Stimulated activated memory B cell treated with anti-CD40 and anti-IgM and Interleukin-4, amounts not matched to agents 10 μg/mL and 1 μg/mL and 100 μg/mL, for 72 hours (primary cell): ENCODE data around the gene RPRD2.
"Not testable (repeated sequence)": the region's sequence is repeated elsewhere in the genome, so short reads cannot be mapped to it uniquely, and the experiment has no call there.

Source experiments
- ATAC-seq: fragments of 150-1000 bp; cut with Tn5 transposase; 2 replicates; pipeline ENCODE4 v1.10.0; 2021
- H3K27ac Mint-ChIP-seq: one replicate; pipeline ENCODE4 v1.8.0; 2022; ENCODE audit warnings: mild to moderate bottlenecking, mixed read lengths
- H3K27me3 Mint-ChIP-seq: one replicate; pipeline ENCODE4 v1.8.0; 2022; ENCODE audit warnings: mixed read lengths
- H3K36me3 Mint-ChIP-seq: one replicate; pipeline ENCODE4 v1.8.0; 2022; ENCODE audit warnings: mixed read lengths
- H3K4me1 Mint-ChIP-seq: one replicate; pipeline ENCODE4 v1.8.0; 2022; ENCODE audit warnings: mixed read lengths
- H3K4me3 Mint-ChIP-seq: one replicate; pipeline ENCODE4 v1.8.0; 2022; ENCODE audit warnings: mild to moderate bottlenecking, moderate library complexity, mixed read lengths
- H3K9me3 Mint-ChIP-seq: one replicate; pipeline ENCODE4 v1.8.0; 2022; ENCODE audit warnings: mixed read lengths

The RPRD2 gene

GRCh38 chr1:150376110-150376509, 12.2 kb downstream of the RPRD2 start:
- no peaks in the 10 kb centered on the region for H3K27me3 Mint-ChIP-seq
- H3K4me3 Mint-ChIP-seq: no peak overlapping the region
- no peaks in the 10 kb centered on the region for H3K9me3 Mint-ChIP-seq
- peaks cover 7% of the 10 kb centered on the region for H3K36me3 Mint-ChIP-seq
- ATAC-seq: no peak
- peak overlapping the region; percentile 51 for H3K27ac Mint-ChIP-seq
- H3K4me1 Mint-ChIP-seq: peaks cover 70% of the 10 kb centered on the region

DNA sequence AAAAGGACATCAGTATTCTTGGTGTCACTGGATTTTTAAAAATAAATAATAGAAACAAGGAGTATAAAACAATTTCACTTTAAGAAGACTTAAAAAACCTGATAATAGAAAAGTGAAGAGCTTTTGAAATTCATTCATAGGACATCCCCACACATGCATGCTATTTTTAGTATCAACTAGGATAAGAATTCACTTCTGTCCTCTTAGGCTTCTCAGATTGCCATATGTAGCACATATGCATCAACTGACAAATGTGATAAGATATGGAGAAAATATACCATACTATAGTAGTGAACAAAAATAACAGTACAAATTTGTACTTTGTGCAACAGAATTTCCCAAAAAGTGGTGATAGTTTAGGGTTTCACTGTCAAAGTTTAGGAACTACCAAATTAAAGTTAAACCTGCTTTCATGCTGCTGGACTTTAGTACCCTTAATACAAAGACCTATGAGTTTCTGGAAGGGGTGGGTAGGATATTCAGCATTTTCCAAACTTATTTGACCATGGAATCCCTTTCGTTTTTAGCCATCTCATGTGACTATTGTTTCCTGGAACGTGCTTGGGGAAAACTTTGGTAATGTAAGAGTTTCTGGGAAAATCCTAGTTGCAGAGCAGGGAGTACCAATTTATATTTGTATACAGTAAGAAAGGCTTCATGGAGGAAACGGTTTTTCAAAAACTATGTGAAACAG, 19.8 kb downstream of the RPRD2 start:
- peak overlapping the region; percentile 6 for H3K27ac Mint-ChIP-seq
- peaks cover 43% of the 10 kb centered on the region for H3K4me1 Mint-ChIP-seq
- H3K36me3 Mint-ChIP-seq: no peaks in the 10 kb centered on the region
- H3K27me3 Mint-ChIP-seq: no peaks in the 10 kb centered on the region
- H3K9me3 Mint-ChIP-seq: no peaks in the 10 kb centered on the region
- ATAC-seq: no peak
- no peak overlapping the region for H3K4me3 Mint-ChIP-seq

DNA sequence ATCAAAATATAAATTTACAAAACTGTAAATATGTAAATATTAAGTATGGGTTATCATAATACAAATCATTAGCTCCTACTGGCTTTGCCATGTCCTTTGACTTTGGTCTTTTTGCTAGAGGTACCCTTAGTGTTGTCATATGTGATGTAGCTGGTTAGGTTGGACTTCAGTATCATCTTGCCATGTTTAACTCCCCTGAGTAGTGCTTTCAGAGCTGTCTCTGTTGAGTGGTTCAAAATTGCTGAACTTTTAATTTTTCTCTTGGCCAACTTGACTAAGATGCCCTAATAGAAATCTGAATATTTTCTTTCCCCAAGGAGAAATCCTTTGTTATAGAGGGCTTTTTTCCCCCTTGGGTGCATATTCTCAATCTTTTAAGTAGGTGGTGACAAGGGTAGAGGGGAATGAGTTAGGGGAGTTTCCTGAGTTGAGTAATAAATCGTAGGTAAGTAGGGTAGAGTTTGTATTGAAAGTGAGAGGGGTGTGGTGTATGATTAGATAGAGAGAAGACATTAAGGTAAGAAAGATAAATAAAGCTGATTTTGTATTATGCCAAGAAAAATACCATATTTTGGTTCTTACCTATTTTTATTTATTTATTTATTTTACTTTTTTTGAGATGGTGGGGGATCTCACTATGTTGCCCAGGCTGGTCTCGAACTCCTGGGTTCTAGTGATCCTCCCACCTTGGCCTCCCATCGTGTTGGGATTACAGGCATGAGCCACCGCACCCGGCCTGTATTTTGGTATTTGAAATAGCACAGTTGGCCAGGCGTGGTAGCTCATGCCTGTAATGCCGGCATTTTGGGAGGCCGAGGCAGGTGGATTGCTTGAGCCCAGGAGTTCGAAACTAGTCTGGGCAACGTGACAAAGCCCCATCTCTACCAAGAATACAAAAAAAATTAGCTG, 21.8 kb downstream of the RPRD2 start:
- H3K4me1 Mint-ChIP-seq: peaks cover 48% of the 10 kb centered on the region
- H3K27me3 Mint-ChIP-seq: no peaks in the 10 kb centered on the region
- no peak overlapping the region for H3K27ac Mint-ChIP-seq
- H3K9me3 Mint-ChIP-seq: no peaks in the 10 kb centered on the region
- peaks cover 7% of the 10 kb centered on the region for H3K36me3 Mint-ChIP-seq
- no peak overlapping the region for H3K4me3 Mint-ChIP-seq
- ATAC-seq: no peak

- H3K4me3 Mint-ChIP-seq: no peak overlapping the region
- no peaks in the 10 kb centered on the region for H3K9me3 Mint-ChIP-seq
- H3K36me3 Mint-ChIP-seq: peaks cover 7% of the 10 kb centered on the region
- no peak overlapping the region for H3K27ac Mint-ChIP-seq
- no peaks in the 10 kb centered on the region for H3K27me3 Mint-ChIP-seq
- peaks cover 45% of the 10 kb centered on the region for H3K4me1 Mint-ChIP-seq
- ATAC-seq: no peak
Observed at GRCh38 chr1:150386592-150386991, 22.6 kb downstream of the RPRD2 start.

- H3K27ac Mint-ChIP-seq: no peak overlapping the region
Observed at GRCh38 chr1:150387200-150387599, 23.3 kb downstream of the RPRD2 start.

GRCh38 chr1:150388241-150388640, 24.3 kb downstream of the RPRD2 start:
- no peak overlapping the region for H3K4me3 Mint-ChIP-seq
- H3K36me3 Mint-ChIP-seq: peaks cover 7% of the 10 kb centered on the region
- H3K27me3 Mint-ChIP-seq: no peaks in the 10 kb centered on the region
- H3K27ac Mint-ChIP-seq: no peak overlapping the region
- H3K9me3 Mint-ChIP-seq: no peaks in the 10 kb centered on the region
- no peak for ATAC-seq
- peaks cover 55% of the 10 kb centered on the region for H3K4me1 Mint-ChIP-seq

More at GRCh38 chr1:150387200-150387599, 23.3 kb downstream of the RPRD2 start:
- H3K9me3 Mint-ChIP-seq: no peaks in the 10 kb centered on the region
- peaks cover 49% of the 10 kb centered on the region for H3K4me1 Mint-ChIP-seq
- no peak for ATAC-seq
- no peaks in the 10 kb centered on the region for H3K27me3 Mint-ChIP-seq
- peaks cover 7% of the 10 kb centered on the region for H3K36me3 Mint-ChIP-seq
- H3K4me3 Mint-ChIP-seq: no peak overlapping the region

GRCh38 chr1:150389650-150390049, 25.7 kb downstream of the RPRD2 start:
- Mint-ChIP-seq H3K27me3 (no peaks in the 10 kb centered on the region), H3K4me3 (no peak overlapping the region), H3K9me3 (no peaks in the 10 kb centered on the region), H3K27ac (peak overlapping the region; percentile 30), H3K36me3 (peaks cover 18% of the 10 kb centered on the region), H3K4me1 (peaks cover 51% of the 10 kb centered on the region)
- no peak for ATAC-seq

GRCh38 chr1:150392627-150393026, 28.7 kb downstream of the RPRD2 start:
- H3K4me3 Mint-ChIP-seq: no peak overlapping the region
- H3K4me1 Mint-ChIP-seq: peaks cover 53% of the 10 kb centered on the region
- ATAC-seq: no peak
- H3K36me3 Mint-ChIP-seq: peaks cover 36% of the 10 kb centered on the region
- peaks cover 4% of the 10 kb centered on the region for H3K9me3 Mint-ChIP-seq
- H3K27ac Mint-ChIP-seq: no peak overlapping the region
- H3K27me3 Mint-ChIP-seq: no peaks in the 10 kb centered on the region

DNA sequence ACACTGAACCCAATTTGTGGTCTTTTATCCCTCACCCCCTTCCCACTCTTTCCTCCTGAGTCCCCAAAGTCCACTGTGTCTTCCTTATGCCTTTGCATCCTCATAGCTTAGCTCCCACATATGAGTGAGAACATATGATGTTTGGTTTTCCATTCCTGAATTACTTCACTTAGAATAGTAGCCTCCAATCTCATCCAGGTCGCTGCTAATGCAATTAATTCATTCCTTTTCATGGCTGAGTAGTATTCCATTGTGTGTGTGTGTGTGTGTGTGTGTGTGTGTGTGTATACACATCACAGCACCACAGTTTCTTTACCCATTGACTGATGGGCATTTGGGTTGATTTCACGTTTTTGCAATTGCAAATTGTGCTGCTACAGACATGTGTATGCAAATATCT, 31.2 kb downstream of the RPRD2 start:
- Mint-ChIP-seq H3K4me1 (peaks cover 45% of the 10 kb centered on the region), H3K36me3 (peaks cover 42% of the 10 kb centered on the region)
- not testable (repeated sequence) for H3K4me3 Mint-ChIP-seq, H3K27me3 Mint-ChIP-seq, H3K27ac Mint-ChIP-seq, H3K9me3 Mint-ChIP-seq, ATAC-seq

GRCh38 chr1:150397392-150398032, 33.6 kb downstream of the RPRD2 start:
- Mint-ChIP-seq H3K4me3 (no peak overlapping the region), H3K36me3 (peaks cover 44% of the 10 kb centered on the region), H3K9me3 (peaks cover 4% of the 10 kb centered on the region), H3K4me1 (peaks cover 35% of the 10 kb centered on the region), H3K27me3 (no peaks in the 10 kb centered on the region), H3K27ac (no peak overlapping the region)
- ATAC-seq: no peak

GRCh38 chr1:150404465-150404864, 40.5 kb downstream of the RPRD2 start:
- H3K4me3 Mint-ChIP-seq: no peak overlapping the region
- peaks cover 15% of the 10 kb centered on the region for H3K36me3 Mint-ChIP-seq
- no peaks in the 10 kb centered on the region for H3K27me3 Mint-ChIP-seq
- no peak overlapping the region for H3K27ac Mint-ChIP-seq
- ATAC-seq: no peak
- H3K9me3 Mint-ChIP-seq: no peaks in the 10 kb centered on the region
- H3K4me1 Mint-ChIP-seq: peaks cover 47% of the 10 kb centered on the region

GRCh38 chr1:150405660-150406059, 41.7 kb downstream of the RPRD2 start:
- H3K9me3 Mint-ChIP-seq: no peaks in the 10 kb centered on the region
- H3K4me3 Mint-ChIP-seq: no peak overlapping the region
- peaks cover 6% of the 10 kb centered on the region for H3K36me3 Mint-ChIP-seq
- peaks cover 53% of the 10 kb centered on the region for H3K4me1 Mint-ChIP-seq
- ATAC-seq: no peak
- H3K27ac Mint-ChIP-seq: no peak overlapping the region
- H3K27me3 Mint-ChIP-seq: no peaks in the 10 kb centered on the region

GRCh38 chr1:150406483-150406882, 42.5 kb downstream of the RPRD2 start:
- no peak for ATAC-seq
- Mint-ChIP-seq H3K27ac (no peak overlapping the region), H3K4me1 (peaks cover 55% of the 10 kb centered on the region), H3K4me3 (no peak overlapping the region), H3K9me3 (no peaks in the 10 kb centered on the region), H3K27me3 (no peaks in the 10 kb centered on the region), H3K36me3 (peaks cover 6% of the 10 kb centered on the region)

- H3K9me3 Mint-ChIP-seq: no peaks in the 10 kb centered on the region
- H3K36me3 Mint-ChIP-seq: peaks cover 6% of the 10 kb centered on the region
- H3K4me3 Mint-ChIP-seq: no peak overlapping the region
- H3K27ac Mint-ChIP-seq: no peak overlapping the region
- no peak for ATAC-seq
- H3K4me1 Mint-ChIP-seq: peaks cover 58% of the 10 kb centered on the region
- no peaks in the 10 kb centered on the region for H3K27me3 Mint-ChIP-seq
Observed at GRCh38 chr1:150407330-150407729, 43.4 kb downstream of the RPRD2 start.

GRCh38 chr1:150408800-150409199, 44.9 kb downstream of the RPRD2 start:
- Mint-ChIP-seq H3K4me3 (no peak overlapping the region), H3K9me3 (no peaks in the 10 kb centered on the region), H3K27ac (no peak overlapping the region), H3K36me3 (peaks cover 15% of the 10 kb centered on the region), H3K4me1 (peaks cover 59% of the 10 kb centered on the region), H3K27me3 (no peaks in the 10 kb centered on the region)
- no peak for ATAC-seq
